Fibroblast of pulmonary artery (primary cell): Measurements from ENCODE around the gene VPS8.

ENCODE experiments used
- DNase-seq: peaks from one replicate; pipeline ENCODE4 v3.0.0-alpha.2; 2010; ENCODE audit warnings: low read depth
- H3K4me3 ChIP-seq: replicated peaks from 2 replicates; pipeline ENCODE4 v1.5.1; 2011; ENCODE audit warnings: low read depth, mild to moderate bottlenecking, control low read depth, low read length, moderate library complexity
- CTCF ChIP-seq: IDR thresholded peaks from 2 replicates; pipeline ENCODE4 v1.5.1; 2011; ENCODE audit warnings: mild to moderate bottlenecking, control low read depth, low read length, inconsistent platforms; ENCODE audit errors: missing control alignments

The VPS8 gene

GRCh38 chr3:184767377-184767776, 44.6 kb upstream of the VPS8 start:
- TF ChIP-seq CTCF, result no peak
- H3K4me3 ChIP-seq, result no peak overlapping the region
- no peak for DNase-seq

DNA sequence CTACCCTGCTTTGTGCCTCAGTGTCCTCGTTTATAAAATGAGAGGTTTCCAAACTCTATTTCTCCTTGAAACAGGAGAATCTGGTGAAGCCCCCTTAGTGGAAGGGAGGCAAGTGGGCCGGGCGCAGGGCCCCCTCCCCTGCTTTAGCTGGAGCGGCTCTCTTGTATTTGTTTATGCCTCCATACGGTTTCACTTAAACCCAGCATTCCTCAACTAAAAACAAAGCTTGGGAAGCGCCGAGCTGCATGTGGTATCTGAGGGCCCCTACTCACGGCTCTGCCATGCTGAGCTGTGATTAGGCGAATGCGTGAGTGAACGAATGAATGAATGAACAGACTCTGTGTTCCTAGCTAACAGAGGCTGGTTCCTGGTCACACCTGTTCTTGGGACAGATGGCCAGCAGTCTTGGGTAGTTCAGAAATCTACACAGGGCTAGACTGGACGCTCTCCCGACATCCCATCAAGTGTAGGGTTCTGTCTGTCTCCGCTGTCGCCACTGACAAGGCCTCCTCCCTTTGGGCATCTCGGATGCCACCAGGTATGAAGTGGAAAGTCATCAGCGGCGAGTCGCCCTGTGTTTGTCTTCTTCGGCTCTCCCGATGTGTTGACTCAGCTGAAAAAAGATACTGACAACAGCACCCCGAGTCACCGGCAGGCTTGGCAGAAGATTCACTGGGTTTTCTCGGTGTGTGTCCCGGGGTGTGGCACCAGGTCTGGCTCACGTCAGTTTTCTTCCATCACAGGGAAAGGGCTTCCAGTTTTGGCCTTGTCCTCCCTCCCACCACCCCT, 42.4 kb upstream of the VPS8 start:
- no peak for TF ChIP-seq CTCF
- no peak for DNase-seq
- no peak overlapping the region for H3K4me3 ChIP-seq

- no peak for DNase-seq
- H3K4me3 ChIP-seq, result no peak overlapping the region
- TF ChIP-seq CTCF, result no peak
Measured at GRCh38 chr3:184770541-184770940, 41.4 kb upstream of the VPS8 start.

DNA sequence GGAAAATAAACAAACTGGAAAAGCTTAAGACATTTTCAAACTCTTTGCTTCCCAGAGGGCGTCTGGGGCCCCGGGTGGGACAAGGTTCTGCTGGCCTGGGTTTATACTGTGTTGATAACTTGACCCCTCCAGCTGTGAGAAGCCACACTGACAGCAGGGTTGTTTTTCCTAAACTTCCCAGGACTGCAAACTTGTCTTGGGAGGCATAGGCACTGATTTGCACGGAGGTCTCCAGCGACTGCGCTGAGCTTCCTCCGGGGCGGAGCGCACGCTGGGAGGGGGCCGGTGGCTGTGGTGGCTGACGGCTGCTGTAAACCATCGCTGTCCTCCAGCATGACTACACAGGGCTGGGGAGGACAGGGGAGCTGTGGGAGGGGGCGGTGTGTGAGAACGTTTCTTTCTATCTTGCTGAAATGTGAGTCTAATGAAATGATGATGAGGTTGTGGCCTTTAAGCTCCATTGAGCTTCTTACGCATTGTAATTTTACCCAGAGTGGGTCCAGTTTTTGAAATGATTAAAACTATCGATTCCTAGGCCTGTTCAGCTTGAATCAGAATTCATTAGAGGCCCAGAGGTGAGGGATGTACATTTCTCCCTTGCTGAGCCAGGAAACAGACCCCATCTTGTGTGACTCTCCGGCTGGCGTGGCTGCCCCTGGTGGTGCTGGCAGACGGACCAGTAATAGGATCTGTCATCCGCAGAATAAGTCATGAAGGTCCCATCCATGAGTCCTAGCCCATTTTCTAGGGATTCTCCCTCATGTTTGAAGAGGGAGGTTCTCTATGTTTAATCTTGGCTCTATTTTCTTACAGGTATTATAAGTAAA, 40.5 kb upstream of the VPS8 start:
- DNase-seq, result no peak
- no peak overlapping the region for H3K4me3 ChIP-seq
- TF ChIP-seq CTCF, result no peak

DNA sequence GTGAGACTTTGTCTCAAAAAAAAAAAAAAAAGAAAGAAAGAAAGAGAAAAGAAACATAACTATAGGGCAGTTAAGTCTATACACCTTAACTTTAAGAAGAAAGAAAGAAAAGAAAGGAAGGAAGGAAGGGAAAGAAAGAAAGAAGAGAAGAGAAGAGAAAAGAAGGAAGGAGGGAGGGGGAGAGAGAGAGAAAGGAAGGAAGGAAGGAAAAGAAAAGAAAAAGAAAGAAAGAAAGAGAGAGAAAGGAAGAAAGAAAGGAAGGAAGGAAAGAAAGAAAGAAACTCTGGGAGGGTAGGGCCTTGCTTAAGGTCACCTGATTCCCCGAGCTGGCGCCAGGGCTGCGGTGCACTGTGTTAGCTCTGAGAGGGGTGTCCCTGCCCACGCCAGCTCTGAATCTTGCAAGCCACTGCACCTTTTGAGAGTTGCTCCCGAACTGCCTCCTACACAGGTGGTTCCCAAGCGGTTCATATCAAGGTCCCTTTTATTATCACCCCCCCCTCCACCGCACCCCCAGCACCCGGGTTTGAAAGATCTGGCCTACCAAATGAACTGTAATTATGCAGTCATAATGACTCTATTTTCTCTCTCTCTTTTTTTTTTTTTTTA, 39.2 kb upstream of the VPS8 start:
- no peak overlapping the region for H3K4me3 ChIP-seq
- DNase-seq, result no peak
- TF ChIP-seq CTCF, result no peak

GRCh38 chr3:184773283-184774186, 38.4 kb upstream of the VPS8 start:
- TF ChIP-seq CTCF, result no peak
- no peak overlapping the region for H3K4me3 ChIP-seq
- DNase-seq, result no peak
